Muscle of leg (tissue), 11 donors: ENCODE data around the gene EBF3. TPM values are rescaled to one million over a fixed set of nuclear protein-coding genes. Genes with fewer than 3 reads are reported as not detected.
A peak's percentile ranks its signal among the peaks of the same experiment; 100 is the strongest.

Source experiments
- DNase-seq: peaks from one replicate; pipeline ENCODE4 v3.0.0; 2013
- H3K27ac ChIP-seq: one replicate; pipeline ENCODE4 v1.5.1; 2013; ENCODE audit warnings: mild to moderate bottlenecking, low read length, control low read depth
- H3K27me3 ChIP-seq: one replicate; pipeline ENCODE4 v1.6.1; 2013; ENCODE audit warnings: low read length; ENCODE audit not compliant: control insufficient read depth, insufficient read depth
- H3K36me3 ChIP-seq: one replicate; pipeline ENCODE4 v1.6.1; 2013; ENCODE audit warnings: low read length; ENCODE audit not compliant: control insufficient read depth, insufficient read depth
- H3K4me1 ChIP-seq: one replicate; pipeline ENCODE4 v1.6.1; 2013; ENCODE audit warnings: low read length; ENCODE audit not compliant: control insufficient read depth, insufficient read depth
- H3K4me3 ChIP-seq: one replicate; pipeline ENCODE4 v1.5.1; 2013; ENCODE audit warnings: low read length, control low read depth
- H3K9me3 ChIP-seq: replicated peaks from 2 replicates; pipeline ENCODE4 v1.6.1; 2013; ENCODE audit warnings: low read depth, low read length; ENCODE audit not compliant: control insufficient read depth
- WGBS: methylation state at CpG from one replicate; pipeline ENCODE4 v1.1.5; 2013; ENCODE audit warnings: missing lambda C conversion rate; ENCODE audit not compliant: insufficient coverage; 5-methylcytosine and 5-hydroxymethylcytosine counted together
- polyA plus RNA-seq, 8 donors: library from polyadenylated mRNA; unstranded; fragments of 120-200 nt; gene quantifications; one replicate each; pipeline versions ENCODE4 v1.2.1 to v1.2.3, GENCODE V29; 2013; ENCODE audit warnings: inconsistent platforms in 1 of 8, low replicate concordance in 1 of 8; ENCODE audit not compliant: insufficient read length in 8 of 8, insufficient read depth in 1 of 8
- total RNA-seq: library from RNA; stranded (reverse); fragments of 120-200 nt; gene quantifications from one replicate; pipeline ENCODE4 v1.2.4, GENCODE V29; 2013

The EBF3 gene
- total and polyA plus RNA-seq, 9 donors = 33.6 to 102 (median 75.6) TPM

- no peak for DNase-seq
- H3K27me3 ChIP-seq = peaks cover 5% of the 10 kb centered on the region
- 89% methylated on average over 16 of the region's 17 CpGs for WGBS
- H3K27ac ChIP-seq = no peak overlapping the region
- H3K4me3 ChIP-seq = no peak overlapping the region
- H3K4me1 ChIP-seq = no peaks in the 10 kb centered on the region
- H3K9me3 ChIP-seq = no peaks in the 10 kb centered on the region
- H3K36me3 ChIP-seq = no peaks in the 10 kb centered on the region
Measured at GRCh38 chr10:129815898-129816655, 148.0 kb downstream of the EBF3 start.

GRCh38 chr10:129814681-129815646, 149.1 kb downstream of the EBF3 start:
- H3K27ac ChIP-seq = no peak overlapping the region
- peaks cover 5% of the 10 kb centered on the region for H3K27me3 ChIP-seq
- no peak overlapping the region for H3K4me3 ChIP-seq
- H3K4me1 ChIP-seq = no peaks in the 10 kb centered on the region
- 56% methylated on average over 9 of the region's 12 CpGs for whole genome bisulfite sequencing
- H3K9me3 ChIP-seq = no peaks in the 10 kb centered on the region
- DNase-seq = no peak
- H3K36me3 ChIP-seq = no peaks in the 10 kb centered on the region

- H3K27me3 ChIP-seq = peaks cover 5% of the 10 kb centered on the region
Measured at GRCh38 chr10:129812398-129812797, 151.7 kb downstream of the EBF3 start.

GRCh38 chr10:129811208-129811607, 152.9 kb downstream of the EBF3 start:
- Histone ChIP-seq H3K4me3 (no peak overlapping the region), H3K4me1 (no peaks in the 10 kb centered on the region), H3K27ac (no peak overlapping the region), H3K27me3 (peaks cover 5% of the 10 kb centered on the region), H3K9me3 (peaks cover 3% of the 10 kb centered on the region), H3K36me3 (no peaks in the 10 kb centered on the region)
- 78% methylated on average over 9 of the region's 9 CpGs for WGBS
- no peak for DNase-seq

More at GRCh38 chr10:129812398-129812797, 151.7 kb downstream of the EBF3 start:
- 93% methylated on average over 5 of the region's 7 CpGs for WGBS
- no peak overlapping the region for H3K4me3 ChIP-seq
- DNase-seq = no peak
- no peaks in the 10 kb centered on the region for H3K9me3 ChIP-seq
- H3K27ac ChIP-seq = no peak overlapping the region
- H3K36me3 ChIP-seq = no peaks in the 10 kb centered on the region
- H3K4me1 ChIP-seq = no peaks in the 10 kb centered on the region

- 87% methylated on average over 11 of the region's 13 CpGs for WGBS
- no peak for DNase-seq
- Histone ChIP-seq H3K27me3 (peaks cover 5% of the 10 kb centered on the region), H3K9me3 (peaks cover 8% of the 10 kb centered on the region), H3K4me1 (no peaks in the 10 kb centered on the region), H3K4me3 (no peak overlapping the region), H3K27ac (no peak overlapping the region), H3K36me3 (no peaks in the 10 kb centered on the region)
Measured at GRCh38 chr10:129809841-129810240, 154.2 kb downstream of the EBF3 start.

- Histone ChIP-seq H3K27me3 (peaks cover 5% of the 10 kb centered on the region), H3K36me3 (no peaks in the 10 kb centered on the region), H3K4me1 (no peaks in the 10 kb centered on the region), H3K9me3 (peaks cover 8% of the 10 kb centered on the region), H3K4me3 (no peak overlapping the region), H3K27ac (no peak overlapping the region)
- DNase-seq = no peak
- 63% methylated on average over 7 of the region's 9 CpGs for WGBS
Measured at GRCh38 chr10:129809431-129809830, 154.6 kb downstream of the EBF3 start.

- no peak for DNase-seq
- WGBS = 78% methylated on average over 25 of the region's 26 CpGs
- no peak overlapping the region for H3K27ac ChIP-seq
- H3K9me3 ChIP-seq = peaks cover 9% of the 10 kb centered on the region
- H3K4me3 ChIP-seq = no peak overlapping the region
- no peaks in the 10 kb centered on the region for H3K4me1 ChIP-seq
- H3K27me3 ChIP-seq = no peaks in the 10 kb centered on the region
- H3K36me3 ChIP-seq = no peaks in the 10 kb centered on the region
Measured at GRCh38 chr10:129808092-129808983, 155.7 kb downstream of the EBF3 start.

GRCh38 chr10:129807211-129807610, 156.9 kb downstream of the EBF3 start:
- H3K36me3 ChIP-seq = no peaks in the 10 kb centered on the region
- H3K4me3 ChIP-seq = no peak overlapping the region
- peaks cover 19% of the 10 kb centered on the region for H3K9me3 ChIP-seq
- 82% methylated on average over 5 of the region's 7 CpGs for WGBS
- H3K27me3 ChIP-seq = no peaks in the 10 kb centered on the region
- H3K27ac ChIP-seq = no peak overlapping the region
- no peaks in the 10 kb centered on the region for H3K4me1 ChIP-seq
- no peak for DNase-seq

- Histone ChIP-seq H3K27me3 (no peaks in the 10 kb centered on the region), H3K9me3 (peaks cover 13% of the 10 kb centered on the region)
- WGBS = 62% methylated on average over 9 of the region's 14 CpGs
Measured at GRCh38 chr10:129800796-129801340, 163.2 kb downstream of the EBF3 start.

More at GRCh38 chr10:129800796-129801340, 163.2 kb downstream of the EBF3 start:
- Histone ChIP-seq H3K27ac (no peak overlapping the region), H3K4me1 (peaks cover 7% of the 10 kb centered on the region), H3K4me3 (no peak overlapping the region), H3K36me3 (no peaks in the 10 kb centered on the region)
- DNase-seq = peak; percentile 44
